Peyer's patch (tissue), 4 donors: ENCODE data around the gene HS3ST5.

Source experiments
- CTCF ChIP-seq, 6 experiments: fragments of 450-650 bp in 4 of 6; fragments of 200-600 bp in 2 of 6; sonication (generic) in 1 of 6; IDR thresholded peaks; one replicate each; pipeline ENCODE4 v1.5.1; 2017 to 2019; ENCODE audit warnings: antibody characterized with exemption in 6 of 6, mild to moderate bottlenecking in 3 of 6, moderate library complexity in 1 of 6
- POLR2A ChIP-seq, 2 donors: fragments of 450-650 bp; IDR thresholded peaks; one replicate each; pipeline ENCODE4 v1.5.1; 2017; ENCODE audit warnings: antibody characterized with exemption in 2 of 2, mild to moderate bottlenecking in 2 of 2, moderate library complexity in 2 of 2

GRCh38 chr6:114108119-114109002 lies 234.5 kb downstream of the HS3ST5 start:
- TF ChIP-seq CTCF (IDR thresholded peaks at IDR 0.05) (peak in 4 of 6 experiments; percentile 34 to 39 (median 37)), POLR2A (IDR thresholded peaks at IDR 0.05) (no peak)
